ENCODE measurements around the gene CCDC107.

- TF ChIP-seq, protein P1, sequence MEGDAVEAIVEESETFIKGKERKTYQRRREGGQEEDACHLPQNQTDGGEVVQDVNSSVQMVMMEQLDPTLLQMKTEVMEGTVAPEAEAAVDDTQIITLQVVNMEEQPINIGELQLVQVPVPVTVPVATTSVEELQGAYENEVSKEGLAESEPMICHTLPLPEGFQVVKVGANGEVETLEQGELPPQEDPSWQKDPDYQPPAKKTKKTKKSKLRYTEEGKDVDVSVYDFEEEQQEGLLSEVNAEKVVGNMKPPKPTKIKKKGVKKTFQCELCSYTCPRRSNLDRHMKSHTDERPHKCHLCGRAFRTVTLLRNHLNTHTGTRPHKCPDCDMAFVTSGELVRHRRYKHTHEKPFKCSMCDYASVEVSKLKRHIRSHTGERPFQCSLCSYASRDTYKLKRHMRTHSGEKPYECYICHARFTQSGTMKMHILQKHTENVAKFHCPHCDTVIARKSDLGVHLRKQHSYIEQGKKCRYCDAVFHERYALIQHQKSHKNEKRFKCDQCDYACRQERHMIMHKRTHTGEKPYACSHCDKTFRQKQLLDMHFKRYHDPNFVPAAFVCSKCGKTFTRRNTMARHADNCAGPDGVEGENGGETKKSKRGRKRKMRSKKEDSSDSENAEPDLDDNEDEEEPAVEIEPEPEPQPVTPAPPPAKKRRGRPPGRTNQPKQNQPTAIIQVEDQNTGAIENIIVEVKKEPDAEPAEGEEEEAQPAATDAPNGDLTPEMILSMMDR (IDR thresholded peaks at IDR 0.05; ENCODE audit: low read depth, low read length): no peak
- TF ChIP-seq EZH2phosphoT487 (IDR thresholded peaks at IDR 0.05; ENCODE audit: low read depth): no peak
Observed at GRCh38 chr9:35684921-35685320, 26.8 kb downstream of the CCDC107 start.

All from OCI-LY3 (cell line).